Endodermal cell (in vitro differentiated cells): Measurements from ENCODE around the gene ZHX3. TPM values are rescaled to one million over a fixed set of nuclear protein-coding genes. Genes with fewer than 3 reads are reported as not detected.

ENCODE experiments used
- DNase-seq: peaks from one replicate; pipeline ENCODE4 v3.0.0-alpha.2; 2017
- H3K27ac ChIP-seq: 2 replicates; pipeline ENCODE4 v1.5.1; 2013; ENCODE audit warnings: mild to moderate bottlenecking, low read depth, low read length, moderate library complexity
- H3K27me3 ChIP-seq: 2 replicates; pipeline ENCODE4 v1.6.1; 2013; ENCODE audit warnings: mild to moderate bottlenecking, low read length, moderate library complexity; ENCODE audit not compliant: insufficient read depth, control insufficient read depth, poor library complexity, severe bottlenecking
- H3K36me3 ChIP-seq: 2 replicates; pipeline ENCODE4 v1.7.0; 2013; ENCODE audit warnings: mild to moderate bottlenecking, low read length, moderate library complexity; ENCODE audit not compliant: control insufficient read depth, insufficient read depth
- H3K4me1 ChIP-seq: one replicate; pipeline ENCODE4 v1.7.0; 2013; ENCODE audit warnings: low read length; ENCODE audit not compliant: control insufficient read depth, insufficient read depth
- H3K4me3 ChIP-seq: 2 replicates; pipeline ENCODE4 v1.5.1; 2013; ENCODE audit warnings: mild to moderate bottlenecking, low read length, moderate library complexity
- H3K9ac ChIP-seq: 2 replicates; pipeline ENCODE4 v1.6.1; 2013; ENCODE audit warnings: mild to moderate bottlenecking, low read length, moderate library complexity; ENCODE audit not compliant: poor library complexity, severe bottlenecking; ENCODE audit errors: extremely low read depth
- H3K9me3 ChIP-seq: 2 replicates; pipeline ENCODE4 v1.6.1; 2013; ENCODE audit warnings: mild to moderate bottlenecking, low read length, moderate library complexity; ENCODE audit not compliant: control insufficient read depth
- H3K27ac Mint-ChIP-seq: 2 replicates; pipeline ENCODE4 v1.8.0; 2020; ENCODE audit warnings: mixed read lengths
- H3K27me3 Mint-ChIP-seq: 2 replicates; pipeline ENCODE4 v1.8.0; 2021; ENCODE audit warnings: mild to moderate bottlenecking, mixed read lengths; ENCODE audit not compliant: insufficient read depth
- H3K36me3 Mint-ChIP-seq: 2 replicates; pipeline ENCODE4 v1.8.0; 2020; ENCODE audit warnings: low read depth, mixed read lengths
- H3K4me1 Mint-ChIP-seq: 2 replicates; pipeline ENCODE4 v1.8.0; 2020; ENCODE audit warnings: mixed read lengths
- H3K4me3 Mint-ChIP-seq: 2 replicates; pipeline ENCODE4 v1.8.0; 2020; ENCODE audit warnings: mild to moderate bottlenecking, moderate library complexity, mixed read lengths
- H3K9me3 Mint-ChIP-seq: 2 replicates; pipeline ENCODE4 v1.8.0; 2020; ENCODE audit warnings: mild to moderate bottlenecking, mixed read lengths
- WGBS, 2 experiments: methylation state at CpG; one replicate each; pipeline versions ENCODE4 v1.1.5 to v1.1.7; 2013; ENCODE audit warnings: missing lambda C conversion rate in 2 of 2, mixed read lengths in 1 of 2; ENCODE audit not compliant: insufficient coverage in 1 of 2, insufficient read length in 1 of 2; 5-methylcytosine and 5-hydroxymethylcytosine counted together
- total RNA-seq, 2 donors: library from RNA; stranded (reverse); fragmentation: NEBNext Ultra II Directional in 1 of 2; extraction: Animal tissue kit (Norgen Biotek cat#: 25700) in 1 of 2; gene quantifications; 2 replicates in 1 of 2; 3 replicates in 1 of 2; pipeline ENCODE4 v1.2.1, GENCODE V29; 2021
- TF ChIP-seq, protein P1 (sequence below): fragments of 200-600 bp; sonication (generic); conservative IDR thresholded peaks from 2 replicates; pipeline ENCODE4 v1.5.0; 2021; ENCODE audit warnings: antibody characterized with exemption, mild to moderate bottlenecking

Gene ZHX3
- total RNA-seq, 2 donors from 2014 or later, result 5.4 to 5.5 TPM

DNA sequence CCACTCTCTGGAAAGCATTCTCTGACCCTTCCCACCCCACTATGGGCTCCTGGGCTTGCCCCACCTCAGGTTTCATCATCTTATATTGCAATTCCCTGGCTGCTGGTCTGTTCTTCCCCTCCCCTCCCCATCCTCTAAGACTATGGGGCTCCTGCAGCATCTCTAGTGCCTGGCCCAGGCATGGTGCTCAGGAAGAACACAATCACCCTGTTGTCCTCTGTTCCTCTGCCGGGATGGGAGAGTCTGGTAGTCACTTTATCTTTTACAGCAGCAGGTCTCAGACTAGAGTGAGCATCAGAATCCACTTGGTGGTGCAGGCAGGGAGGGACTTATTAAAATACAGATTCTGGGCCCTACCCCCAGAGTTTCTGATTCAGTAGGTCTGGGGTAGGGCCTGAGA lies 18.1 kb upstream of the ZHX3 start:
- no peak for DNase-seq
- Mint-ChIP-seq H3K27me3 (peaks cover 19% of the 10 kb centered on the region), H3K4me1 (peaks cover 8% of the 10 kb centered on the region), H3K36me3 (no peaks in the 10 kb centered on the region), H3K9me3 (no peaks in the 10 kb centered on the region), H3K27ac (peak overlapping the region; percentile 10), H3K4me3 (no peak overlapping the region)
- Histone ChIP-seq H3K27ac (no peak overlapping the region), H3K9me3 (no peaks in the 10 kb centered on the region), H3K4me1 (no peaks in the 10 kb centered on the region), H3K36me3 (no peaks in the 10 kb centered on the region), H3K4me3 (no peak overlapping the region), H3K9ac (no peak overlapping the region), H3K27me3 (peaks cover 14% of the 10 kb centered on the region)
- TF ChIP-seq, protein P1, sequence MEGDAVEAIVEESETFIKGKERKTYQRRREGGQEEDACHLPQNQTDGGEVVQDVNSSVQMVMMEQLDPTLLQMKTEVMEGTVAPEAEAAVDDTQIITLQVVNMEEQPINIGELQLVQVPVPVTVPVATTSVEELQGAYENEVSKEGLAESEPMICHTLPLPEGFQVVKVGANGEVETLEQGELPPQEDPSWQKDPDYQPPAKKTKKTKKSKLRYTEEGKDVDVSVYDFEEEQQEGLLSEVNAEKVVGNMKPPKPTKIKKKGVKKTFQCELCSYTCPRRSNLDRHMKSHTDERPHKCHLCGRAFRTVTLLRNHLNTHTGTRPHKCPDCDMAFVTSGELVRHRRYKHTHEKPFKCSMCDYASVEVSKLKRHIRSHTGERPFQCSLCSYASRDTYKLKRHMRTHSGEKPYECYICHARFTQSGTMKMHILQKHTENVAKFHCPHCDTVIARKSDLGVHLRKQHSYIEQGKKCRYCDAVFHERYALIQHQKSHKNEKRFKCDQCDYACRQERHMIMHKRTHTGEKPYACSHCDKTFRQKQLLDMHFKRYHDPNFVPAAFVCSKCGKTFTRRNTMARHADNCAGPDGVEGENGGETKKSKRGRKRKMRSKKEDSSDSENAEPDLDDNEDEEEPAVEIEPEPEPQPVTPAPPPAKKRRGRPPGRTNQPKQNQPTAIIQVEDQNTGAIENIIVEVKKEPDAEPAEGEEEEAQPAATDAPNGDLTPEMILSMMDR, result no peak
- WGBS, 2 experiments, result 94 to 100% methylated on average over 1 of the region's 1 CpG

DNA sequence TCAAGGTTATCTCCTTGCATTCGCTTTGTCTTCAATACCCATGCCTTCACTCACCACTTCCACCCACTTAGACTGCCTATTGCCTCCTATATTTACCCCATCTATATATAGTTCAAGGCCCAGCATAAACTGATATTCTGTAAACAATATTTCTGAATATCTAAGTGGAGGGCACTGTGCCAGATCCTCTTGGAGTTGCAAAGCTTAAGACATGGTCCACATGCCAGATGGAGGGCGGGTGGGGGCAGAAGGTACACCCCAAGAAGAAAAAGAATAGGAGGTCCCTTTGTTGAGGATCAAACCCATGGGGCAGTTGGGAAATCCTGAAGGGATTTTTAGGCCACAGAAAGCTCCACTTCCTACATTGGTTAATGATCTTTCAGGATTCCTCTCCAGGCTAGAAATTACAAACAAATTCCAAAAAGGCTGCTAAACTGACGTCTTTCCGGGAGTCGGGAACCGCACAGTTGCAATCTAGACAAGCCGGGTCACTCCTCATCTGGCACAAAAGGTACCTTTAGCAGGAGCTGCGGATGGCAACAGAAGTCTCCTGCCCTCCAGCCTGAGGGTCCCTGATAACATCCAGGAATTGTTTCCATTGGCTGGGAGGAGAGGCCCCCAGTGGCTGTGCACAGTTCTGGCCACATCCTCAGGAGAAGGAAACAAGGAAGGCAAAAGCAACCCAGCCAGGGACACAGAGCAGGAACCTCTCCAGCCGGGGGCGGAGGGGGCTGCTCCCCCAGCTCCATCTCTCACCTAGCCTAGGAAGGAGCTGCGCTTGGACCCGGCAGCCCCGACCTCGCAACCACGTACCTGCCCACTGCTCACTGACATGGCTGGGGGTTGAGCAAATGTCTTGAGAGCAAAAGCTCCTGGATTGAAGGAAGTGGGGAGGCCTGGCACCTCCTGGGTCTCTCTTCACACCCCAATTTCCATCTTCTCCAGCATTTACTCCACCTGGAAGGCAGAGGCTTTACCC lies 17.2 kb upstream of the ZHX3 start:
- Mint-ChIP-seq H3K27ac (peak overlapping the region; percentile 10), H3K4me3 (no peak overlapping the region), H3K4me1 (peaks cover 5% of the 10 kb centered on the region), H3K9me3 (no peaks in the 10 kb centered on the region), H3K27me3 (peaks cover 22% of the 10 kb centered on the region), H3K36me3 (no peaks in the 10 kb centered on the region)
- TF ChIP-seq, protein P1, result no peak
- H3K9me3 ChIP-seq, result no peaks in the 10 kb centered on the region
- DNase-seq, result peak; percentile 53
- H3K4me1 ChIP-seq, result no peaks in the 10 kb centered on the region
- H3K27ac ChIP-seq, result no peak overlapping the region
- H3K27me3 ChIP-seq, result peaks cover 14% of the 10 kb centered on the region
- H3K4me3 ChIP-seq, result no peak overlapping the region
- no peak overlapping the region for H3K9ac ChIP-seq
- H3K36me3 ChIP-seq, result no peaks in the 10 kb centered on the region
- WGBS, 2 experiments, result 91 to 97% methylated on average over 8 to 15 of the region's 15 CpGs

DNA sequence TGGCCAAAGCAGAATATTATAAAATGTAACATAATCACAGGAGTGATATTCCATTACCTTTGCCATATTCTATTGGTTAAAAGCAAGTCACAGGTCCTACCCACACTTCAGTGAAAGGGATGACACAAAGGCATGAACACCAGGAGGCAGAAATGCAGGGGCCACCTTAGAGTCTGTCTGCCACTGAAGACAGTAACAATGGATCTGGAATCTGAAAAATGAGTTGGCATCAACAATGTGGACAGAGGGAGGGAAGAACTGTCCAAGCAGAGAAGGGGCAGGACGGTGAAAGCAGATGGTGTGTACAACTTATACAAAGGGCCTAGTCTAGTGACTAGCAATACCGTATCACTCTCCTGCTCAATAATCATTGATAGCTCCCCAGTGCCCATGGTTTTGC lies 16.5 kb upstream of the ZHX3 start:
- peak; percentile 20 for DNase-seq
- no peaks in the 10 kb centered on the region for H3K9me3 Mint-ChIP-seq
- H3K27ac ChIP-seq, result no peak overlapping the region
- H3K9ac ChIP-seq, result no peak overlapping the region
- H3K27me3 ChIP-seq, result peaks cover 7% of the 10 kb centered on the region
- no peaks in the 10 kb centered on the region for H3K4me1 ChIP-seq
- H3K4me3 ChIP-seq, result no peak overlapping the region
- no peak overlapping the region for H3K4me3 Mint-ChIP-seq
- no peaks in the 10 kb centered on the region for H3K9me3 ChIP-seq
- H3K4me1 Mint-ChIP-seq, result peaks cover 2% of the 10 kb centered on the region
- WGBS, 2 experiments, result 89 to 94% methylated on average over 2 of the region's 2 CpGs
- no peak overlapping the region for H3K27ac Mint-ChIP-seq
- peaks cover 15% of the 10 kb centered on the region for H3K27me3 Mint-ChIP-seq
- no peaks in the 10 kb centered on the region for H3K36me3 Mint-ChIP-seq
- H3K36me3 ChIP-seq, result no peaks in the 10 kb centered on the region
- TF ChIP-seq, protein P1, result no peak
